Fibroblast of skin of right quadriceps (primary cell): ENCODE measurements around the gene COL18A1.
A peak's percentile ranks its signal among the peaks of the same experiment; 100 is the strongest.
"Not testable (repeated sequence)": the region's sequence is repeated elsewhere in the genome, so short reads cannot be mapped to it uniquely, and the experiment has no call there.

ENCODE experiments used
- DNase-seq: peaks from one replicate; pipeline ENCODE4 v3.0.0-alpha.2; 2013

The COL18A1 gene

GRCh38 chr21:45429221-45430175 is 24.5 kb downstream of the COL18A1 start:
- no peak for DNase-seq

GRCh38 chr21:45430521-45431501 is 25.8 kb downstream of the COL18A1 start:
- DNase-seq, result no peak

GRCh38 chr21:45431781-45432572 is 27.0 kb downstream of the COL18A1 start:
- no peak for DNase-seq

- DNase-seq, result no peak
Measured at GRCh38 chr21:45432575-45433255, 27.8 kb downstream of the COL18A1 start.

- DNase-seq, result no peak
Measured at GRCh38 chr21:45433301-45433700, 28.3 kb downstream of the COL18A1 start.

- no peak for DNase-seq
Measured at GRCh38 chr21:45433911-45434644, 29.1 kb downstream of the COL18A1 start.

- DNase-seq, result no peak
Measured at GRCh38 chr21:45434645-45435217, 29.8 kb downstream of the COL18A1 start.

- DNase-seq, result no peak
Measured at GRCh38 chr21:45435405-45435981, 30.5 kb downstream of the COL18A1 start.

GRCh38 chr21:45436351-45437065 is 31.5 kb downstream of the COL18A1 start:
- no peak for DNase-seq

- not testable (repeated sequence) for DNase-seq
Measured at GRCh38 chr21:45437844-45438243, 32.9 kb downstream of the COL18A1 start.

- no peak for DNase-seq
Measured at GRCh38 chr21:45438391-45439145, 33.6 kb downstream of the COL18A1 start.

- DNase-seq, result peak; percentile 79
Measured at GRCh38 chr21:45439161-45439872, 34.4 kb downstream of the COL18A1 start.

GRCh38 chr21:45439901-45440461 is 35.0 kb downstream of the COL18A1 start:
- no peak for DNase-seq

GRCh38 chr21:45440736-45441350 is 35.9 kb downstream of the COL18A1 start:
- no peak for DNase-seq

GRCh38 chr21:45441431-45442255 is 36.7 kb downstream of the COL18A1 start:
- no peak for DNase-seq

GRCh38 chr21:45442276-45442675 is 37.3 kb downstream of the COL18A1 start:
- no peak for DNase-seq
